Measurements from ENCODE around the gene GALNT2. TPM values are rescaled to one million over a fixed set of nuclear protein-coding genes. Genes with fewer than 3 reads are reported as not detected.

Gene GALNT2
- polyA plus RNA-seq, 3 donors = 19.6 to 25.6 (median 23.4) TPM

- Histone ChIP-seq H3K36me3 (replicated peaks in 1 of 2; ENCODE audit: control insufficient read depth in 1 of 2, insufficient read depth in 2 of 2, low read length in 2 of 2) (peaks cover 62 to 99% of the 10 kb centered on the region in 2 donors), H3K27ac (ENCODE audit: low read depth in 1 of 2, low read length in 2 of 2) (no peak overlapping the region), H2AFZ (ENCODE audit: insufficient read depth, low read depth, low read length, poor library complexity, severe bottlenecking) (no peak overlapping the region), H3K4me1 (ENCODE audit: control insufficient read depth in 1 of 2, insufficient read depth in 2 of 2, low read length in 2 of 2) (no peaks in the 10 kb centered on the region), H3K9ac (ENCODE audit: insufficient read depth, low read length, poor library complexity, severe bottlenecking) (no peak overlapping the region), H3K79me2 (ENCODE audit: insufficient read depth, low read length) (no peaks in the 10 kb centered on the region), H3K9me3 (replicated peaks in 1 of 2; ENCODE audit: control insufficient read depth in 1 of 2, insufficient read depth in 1 of 2, low read length in 2 of 2) (no peaks in the 10 kb centered on the region), H4K20me1 (ENCODE audit: insufficient read depth, low read length) (no peaks in the 10 kb centered on the region), H3K27me3 (ENCODE audit: control insufficient read depth in 2 of 2, insufficient read depth in 2 of 2, low read length in 2 of 2) (no peaks in the 10 kb centered on the region), H3K4me3 (replicated peaks in 1 of 3; ENCODE audit: low read depth in 2 of 3, low read length in 3 of 3) (no peak overlapping the region), H3K4me2 (replicated peaks; ENCODE audit: extremely low read depth, low read length, poor library complexity, severe bottlenecking) (no peak overlapping the region)
- peaks cover 2% of the 10 kb centered on the region for H3K4me1 Mint-ChIP-seq
- H3K27me3 Mint-ChIP-seq (ENCODE audit: low read depth in 3 of 3) = peaks cover 0 to 1% (median 0%) of the 10 kb centered on the region in 3 donors
- intact Hi-C loops (cut with micrococcal nuclease) = no loop called here
- TF ChIP-seq CTCF (IDR thresholded peaks at IDR 0.05) = no peak
- peaks cover 62 to 75% of the 10 kb centered on the region in 2 donors for H3K36me3 Mint-ChIP-seq
- H3K9me3 Mint-ChIP-seq = no peaks in the 10 kb centered on the region
- DNase-seq = no peak
- WGBS (ENCODE audit: insufficient coverage) = 30% methylated on average over 6 of the region's 15 CpGs
- no peak overlapping the region for H3K4me3 Mint-ChIP-seq
- peak overlapping the region in 1 of 7 donors; percentile 2 for H3K27ac Mint-ChIP-seq
Measured at GRCh38 chr1:230277201-230278025, 210.4 kb downstream of the GALNT2 start.

- Histone ChIP-seq H3K4me1 (ENCODE audit: control insufficient read depth in 1 of 2, insufficient read depth in 2 of 2, low read length in 2 of 2) (no peaks in the 10 kb centered on the region), H3K9me3 (replicated peaks in 1 of 2; ENCODE audit: control insufficient read depth in 1 of 2, insufficient read depth in 1 of 2, low read length in 2 of 2) (no peaks in the 10 kb centered on the region), H3K27ac (ENCODE audit: low read depth in 1 of 2, low read length in 2 of 2) (no peak overlapping the region)
Measured at GRCh38 chr1:230278376-230278775, 211.3 kb downstream of the GALNT2 start.

More at GRCh38 chr1:230278376-230278775, 211.3 kb downstream of the GALNT2 start:
- no peak for TF ChIP-seq CTCF (IDR thresholded peaks at IDR 0.05)
- no CpG with 5 or more reads among the region's 7 CpGs for WGBS (ENCODE audit: insufficient coverage)
- Histone ChIP-seq H3K79me2 (ENCODE audit: insufficient read depth, low read length) (no peaks in the 10 kb centered on the region), H2AFZ (ENCODE audit: insufficient read depth, low read depth, low read length, poor library complexity, severe bottlenecking) (no peak overlapping the region), H3K4me3 (replicated peaks in 1 of 3; ENCODE audit: low read depth in 2 of 3, low read length in 3 of 3) (no peak overlapping the region), H3K27me3 (ENCODE audit: control insufficient read depth in 2 of 2, insufficient read depth in 2 of 2, low read length in 2 of 2) (no peaks in the 10 kb centered on the region), H3K36me3 (replicated peaks in 1 of 2; ENCODE audit: control insufficient read depth in 1 of 2, insufficient read depth in 2 of 2, low read length in 2 of 2) (peaks cover 62 to 94% of the 10 kb centered on the region in 2 donors), H3K4me2 (replicated peaks; ENCODE audit: extremely low read depth, low read length, poor library complexity, severe bottlenecking) (no peak overlapping the region), H3K9ac (ENCODE audit: insufficient read depth, low read length, poor library complexity, severe bottlenecking) (no peak overlapping the region), H4K20me1 (ENCODE audit: insufficient read depth, low read length) (no peaks in the 10 kb centered on the region)
- Mint-ChIP-seq H3K36me3 (peaks cover 61 to 70% of the 10 kb centered on the region in 2 donors), H3K9me3 (peaks cover 0 to 2% (median 0%) of the 10 kb centered on the region in 7 donors), H3K27me3 (ENCODE audit: low read depth in 3 of 3) (peaks cover 0 to 1% (median 0%) of the 10 kb centered on the region in 3 donors), H3K4me3 (no peak overlapping the region), H3K4me1 (peaks cover 2% of the 10 kb centered on the region), H3K27ac (no peak overlapping the region)
- DNase-seq = no peak
- intact Hi-C loops (cut with micrococcal nuclease) = no loop called here

Measured in CD14-positive monocyte (primary cell).